ENCODE results near the gene DVL2. TPM values are rescaled to one million over a fixed set of nuclear protein-coding genes. Genes with fewer than 3 reads are reported as not detected.

The DVL2 gene
- total RNA-seq, 1 experiment from 2014 or later: 36.9 TPM

DNA sequence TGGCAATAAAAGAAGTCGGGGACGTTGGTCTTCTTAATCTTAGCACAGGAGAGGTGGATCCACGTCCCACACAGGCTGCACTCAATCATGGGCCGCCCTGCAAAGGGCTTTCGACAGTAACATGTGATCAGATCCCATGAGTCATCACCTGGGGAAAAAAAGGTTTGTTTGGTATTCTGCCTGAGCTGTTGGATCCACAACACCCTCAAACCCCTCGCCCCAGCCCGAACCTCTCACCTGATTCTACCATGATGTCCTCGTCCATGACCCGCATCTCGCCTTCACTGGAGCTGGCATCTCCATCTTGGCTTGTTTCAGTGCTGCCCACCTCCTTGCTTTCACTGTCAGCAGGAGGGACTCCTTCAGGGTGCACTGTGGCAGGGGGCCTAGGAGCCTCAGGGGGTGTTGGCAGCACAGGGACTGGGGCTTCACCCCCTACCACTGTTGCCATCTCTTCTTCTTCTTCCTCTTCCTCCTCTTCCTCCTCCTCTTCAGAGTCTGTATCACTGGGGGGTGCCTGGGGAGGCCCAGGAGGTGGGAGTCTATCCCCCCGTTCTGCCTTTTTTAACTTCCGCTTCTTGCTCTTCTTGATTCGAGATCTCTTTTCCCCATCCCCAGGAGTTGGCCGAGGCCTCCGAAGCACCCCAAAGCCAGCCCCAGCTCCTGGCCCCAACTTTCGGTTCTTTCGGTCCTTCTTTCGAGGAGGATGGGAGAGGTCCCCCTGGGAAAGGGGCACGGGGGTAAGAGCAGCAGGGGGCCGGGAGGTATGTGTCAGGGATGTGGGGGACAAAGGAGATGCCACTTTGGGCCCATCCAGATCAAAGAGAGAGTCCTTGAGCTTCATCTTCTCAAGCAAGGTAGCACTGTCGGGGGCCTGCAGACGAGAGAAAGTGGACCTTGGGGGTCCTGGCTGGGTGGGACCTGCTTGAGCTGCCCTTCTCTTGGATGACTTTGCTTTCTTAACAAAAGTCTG lies 1.7 kb upstream of the DVL2 start:
- H3K36me3 ChIP-seq (ENCODE audit: low read depth, low read length): peaks cover 13% of the 10 kb centered on the region; the same call in 1 of the 2 replicates
- H3K9me2 ChIP-seq (replicated peaks; ENCODE audit: low read length): no peaks in the 10 kb centered on the region
- no peak overlapping the region for H3K9ac ChIP-seq (ENCODE audit: low read length)
- H3F3A ChIP-seq (ENCODE audit: low read length, unreplicated experiment): peaks cover 8% of the 10 kb centered on the region
- no peaks in the 10 kb centered on the region for H3K27me3 ChIP-seq (ENCODE audit: low read length)
- H3K27ac ChIP-seq (ENCODE audit: low read length): peak overlapping the region; percentile 64; the same call in 1 of the 2 replicates
- ChIA-PET POLR2A (ENCODE audit: unreplicated experiment) (no interaction called here), CTCF (no interaction called here)
- peaks cover 75% of the 10 kb centered on the region for H3K79me2 ChIP-seq (ENCODE audit: low read length)
- ATAC-seq: no peak
- H2AFZ ChIP-seq (ENCODE audit: low read length): no peak overlapping the region
- TSS peak; percentile 1 for BruUV-seq (replicated peaks)
- peak; percentile 52 for DNase-seq
- intact Hi-C loops (cut with micrococcal nuclease): loop anchor here (2.0 kb wide), 1 partner anchor 15 kb away; no protein-coding TSS in a partner anchor
- H3K4me3 ChIP-seq (ENCODE audit: low read length): no peak overlapping the region
- H4K20me1 ChIP-seq (ENCODE audit: low read length): peaks cover 8% of the 10 kb centered on the region; the same call in 1 of the 2 replicates
- peaks cover 45% of the 10 kb centered on the region for H3K4me1 ChIP-seq (ENCODE audit: insufficient read depth, low read length)
- peak overlapping the region; percentile 83; the same call in 1 of the 2 replicates for H3K4me2 ChIP-seq (ENCODE audit: low read length)
- H3K9me3 ChIP-seq (ENCODE audit: low read length): no peaks in the 10 kb centered on the region
- TF ChIP-seq EZH2phosphoT487 (IDR thresholded peaks at IDR 0.05; ENCODE audit: borderline replicate concordance, low read length): no peak
- TF ChIP-seq, protein P1, sequence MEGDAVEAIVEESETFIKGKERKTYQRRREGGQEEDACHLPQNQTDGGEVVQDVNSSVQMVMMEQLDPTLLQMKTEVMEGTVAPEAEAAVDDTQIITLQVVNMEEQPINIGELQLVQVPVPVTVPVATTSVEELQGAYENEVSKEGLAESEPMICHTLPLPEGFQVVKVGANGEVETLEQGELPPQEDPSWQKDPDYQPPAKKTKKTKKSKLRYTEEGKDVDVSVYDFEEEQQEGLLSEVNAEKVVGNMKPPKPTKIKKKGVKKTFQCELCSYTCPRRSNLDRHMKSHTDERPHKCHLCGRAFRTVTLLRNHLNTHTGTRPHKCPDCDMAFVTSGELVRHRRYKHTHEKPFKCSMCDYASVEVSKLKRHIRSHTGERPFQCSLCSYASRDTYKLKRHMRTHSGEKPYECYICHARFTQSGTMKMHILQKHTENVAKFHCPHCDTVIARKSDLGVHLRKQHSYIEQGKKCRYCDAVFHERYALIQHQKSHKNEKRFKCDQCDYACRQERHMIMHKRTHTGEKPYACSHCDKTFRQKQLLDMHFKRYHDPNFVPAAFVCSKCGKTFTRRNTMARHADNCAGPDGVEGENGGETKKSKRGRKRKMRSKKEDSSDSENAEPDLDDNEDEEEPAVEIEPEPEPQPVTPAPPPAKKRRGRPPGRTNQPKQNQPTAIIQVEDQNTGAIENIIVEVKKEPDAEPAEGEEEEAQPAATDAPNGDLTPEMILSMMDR (conservative IDR thresholded peaks at IDR 0.05; ENCODE audit: low read depth, low read length): no peak

DNA sequence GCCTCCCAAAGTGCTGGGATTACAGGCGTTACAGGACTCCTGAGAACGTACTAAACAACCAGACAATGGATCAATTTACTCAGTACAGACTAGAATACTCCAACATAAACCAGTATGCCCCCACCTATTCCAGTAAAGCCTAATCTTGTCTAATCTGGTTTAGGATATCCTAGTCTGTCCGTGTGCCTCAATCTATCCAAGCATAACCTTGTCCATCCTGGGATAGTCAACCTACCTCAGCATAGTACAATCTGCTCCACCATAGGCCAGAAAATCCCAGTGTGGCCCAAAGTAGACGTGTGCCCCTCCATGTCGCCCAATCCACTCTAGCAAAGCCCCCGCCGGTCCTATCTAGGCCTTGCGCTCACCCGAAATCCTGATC lies 625 bp downstream of the DVL2 start:
- peaks cover 8% of the 10 kb centered on the region for H3F3A ChIP-seq (ENCODE audit: low read length, unreplicated experiment)
- peak overlapping the region; percentile 88 for H3K9ac ChIP-seq (ENCODE audit: low read length)
- peaks cover 13% of the 10 kb centered on the region; the same call in 1 of the 2 replicates for H3K36me3 ChIP-seq (ENCODE audit: low read depth, low read length)
- no peak for TF ChIP-seq EZH2 (IDR thresholded peaks at IDR 0.05; ENCODE audit: low read length, unreplicated experiment)
- TF ChIP-seq, protein P1 (conservative IDR thresholded peaks at IDR 0.05; ENCODE audit: low read depth, low read length): no peak
- TF ChIP-seq EZH2phosphoT487 (IDR thresholded peaks at IDR 0.05; ENCODE audit: borderline replicate concordance, low read length): no peak
- ChIA-PET CTCF (no interaction called here), POLR2A (ENCODE audit: unreplicated experiment) (no interaction called here)
- DNase-seq: no peak
- no peaks in the 10 kb centered on the region for H3K9me2 ChIP-seq (replicated peaks; ENCODE audit: low read length)
- peak overlapping the region; percentile 82 for H2AFZ ChIP-seq (ENCODE audit: low read length)
- H3K9me3 ChIP-seq (ENCODE audit: low read length): no peaks in the 10 kb centered on the region
- H3K27me3 ChIP-seq (ENCODE audit: low read length): no peaks in the 10 kb centered on the region
- peak; percentile 3; the same call in 1 of the 2 replicates for ATAC-seq
- intact Hi-C loops (cut with micrococcal nuclease): loop anchor here (2.0 kb wide), 1 partner anchor 13 kb away; no protein-coding TSS in a partner anchor
- H3K4me3 ChIP-seq (ENCODE audit: low read length): peak overlapping the region; percentile 89
- peak overlapping the region; percentile 64 for H3K27ac ChIP-seq (ENCODE audit: low read length)
- H4K20me1 ChIP-seq (ENCODE audit: low read length): peaks cover 8% of the 10 kb centered on the region; the same call in 1 of the 2 replicates
- H3K79me2 ChIP-seq (ENCODE audit: low read length): peaks cover 65% of the 10 kb centered on the region
- BruUV-seq (replicated peaks): TSS peak; percentile 28
- H3K4me2 ChIP-seq (ENCODE audit: low read length): peak overlapping the region; percentile 83
- H3K4me1 ChIP-seq (ENCODE audit: insufficient read depth, low read length): peaks cover 33% of the 10 kb centered on the region

Data from PC-3 (cell line).